ENCODE data around the gene CTCF.

CTCF gene

GRCh38 chr16:67667453-67667816, 105.1 kb downstream of the CTCF start:
- Histone ChIP-seq H3K36me3 (peaks cover 24% of the 10 kb centered on the region), H3K27ac (peak overlapping the region; percentile 88), H3K9me3 (ENCODE audit: severe bottlenecking) (no peaks in the 10 kb centered on the region), H3K27me3 (ENCODE audit: insufficient read depth, low read depth, severe bottlenecking) (no peaks in the 10 kb centered on the region), H3K4me3 (ENCODE audit: low read depth, low read length) (peak overlapping the region; percentile 55)
- no peak for TF ChIP-seq CTCF (IDR thresholded peaks at IDR 0.05; ENCODE audit: low read depth, low read length)
- no peak for DNase-seq

DNA sequence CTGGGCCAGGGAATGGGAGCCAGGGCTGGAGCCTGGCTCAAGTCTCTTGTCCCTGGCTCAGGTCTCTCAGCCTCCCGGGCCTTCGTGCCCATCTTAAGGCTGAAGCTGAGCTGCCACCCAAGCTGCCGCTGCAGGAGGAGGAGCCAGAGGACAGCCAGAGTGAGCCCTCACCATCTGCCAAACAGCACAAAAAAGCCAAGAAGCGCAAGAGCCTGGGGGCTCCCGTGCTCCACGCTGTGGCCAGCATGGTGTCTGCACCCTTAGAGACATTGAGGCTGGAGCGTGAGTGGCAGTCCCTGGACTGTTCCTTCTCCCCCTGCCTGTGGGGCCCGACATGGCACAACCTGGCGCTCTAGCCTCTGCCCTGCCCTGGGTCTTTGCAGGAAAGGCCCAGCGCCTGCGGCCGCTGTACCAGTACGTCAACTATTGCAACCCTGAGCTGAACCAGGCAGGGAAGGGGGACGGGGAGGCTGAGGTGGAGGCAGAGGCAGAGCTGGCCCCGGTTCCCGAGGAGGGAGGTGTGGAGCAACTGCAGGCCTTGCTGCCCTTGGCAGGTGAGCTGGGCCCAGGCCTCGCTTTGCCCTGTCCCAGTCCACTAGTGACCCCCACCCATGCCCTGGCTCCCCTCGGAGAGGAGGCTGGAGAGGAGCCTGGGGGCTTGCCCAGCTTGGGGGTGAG, 105.6 kb downstream of the CTCF start:
- H3K36me3 ChIP-seq: peaks cover 19% of the 10 kb centered on the region
- no peaks in the 10 kb centered on the region for H3K27me3 ChIP-seq (ENCODE audit: insufficient read depth, low read depth, severe bottlenecking)
- H3K9me3 ChIP-seq (ENCODE audit: severe bottlenecking): no peaks in the 10 kb centered on the region
- peak overlapping the region; percentile 55 for H3K4me3 ChIP-seq (ENCODE audit: low read depth, low read length)
- TF ChIP-seq CTCF (IDR thresholded peaks at IDR 0.05; ENCODE audit: low read depth, low read length): peak; percentile 98
- peak overlapping the region; percentile 88 for H3K27ac ChIP-seq
- DNase-seq: peak; percentile 96

DNA sequence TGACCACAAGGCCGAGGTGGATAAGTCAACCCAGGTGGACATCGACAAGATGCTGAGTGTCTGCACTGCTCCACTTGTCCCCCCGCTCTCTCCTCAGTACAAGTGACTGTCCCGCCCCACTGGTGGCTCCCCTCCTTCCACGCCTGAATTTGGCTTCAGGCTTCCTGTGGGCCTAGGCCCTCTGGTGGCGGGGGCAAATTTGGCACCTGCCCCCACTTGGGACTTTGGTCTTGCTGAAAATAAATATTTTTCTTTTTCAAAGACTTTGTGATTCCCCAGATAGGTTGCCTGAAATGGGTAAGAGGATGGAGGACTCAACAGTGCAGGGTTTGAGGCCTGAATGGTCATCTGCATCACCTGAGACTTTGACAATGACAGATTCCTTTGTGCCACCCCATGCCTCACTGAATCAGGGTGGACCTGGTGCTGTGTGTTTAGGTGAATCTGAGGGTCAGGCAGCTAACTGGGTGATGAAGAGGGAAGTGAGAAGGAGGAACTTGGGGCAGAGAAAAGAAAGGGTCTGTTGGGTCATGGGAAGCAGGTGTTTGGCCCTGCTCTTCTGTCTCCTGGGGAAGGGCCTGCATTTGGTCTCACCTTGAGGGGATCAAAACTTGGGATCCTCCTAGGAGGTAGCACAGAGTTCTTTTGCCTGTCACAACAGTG, 106.3 kb downstream of the CTCF start:
- peak overlapping the region; percentile 25 for H3K27ac ChIP-seq
- no peaks in the 10 kb centered on the region for H3K9me3 ChIP-seq (ENCODE audit: severe bottlenecking)
- DNase-seq: no peak
- no peak overlapping the region for H3K4me3 ChIP-seq (ENCODE audit: low read depth, low read length)
- TF ChIP-seq CTCF (IDR thresholded peaks at IDR 0.05; ENCODE audit: low read depth, low read length): 0 out of 2 replicates have a peak, but pooled peaks have one; percentile 9
- H3K27me3 ChIP-seq (ENCODE audit: insufficient read depth, low read depth, severe bottlenecking): no peaks in the 10 kb centered on the region
- peaks cover 12% of the 10 kb centered on the region for H3K36me3 ChIP-seq

DNA sequence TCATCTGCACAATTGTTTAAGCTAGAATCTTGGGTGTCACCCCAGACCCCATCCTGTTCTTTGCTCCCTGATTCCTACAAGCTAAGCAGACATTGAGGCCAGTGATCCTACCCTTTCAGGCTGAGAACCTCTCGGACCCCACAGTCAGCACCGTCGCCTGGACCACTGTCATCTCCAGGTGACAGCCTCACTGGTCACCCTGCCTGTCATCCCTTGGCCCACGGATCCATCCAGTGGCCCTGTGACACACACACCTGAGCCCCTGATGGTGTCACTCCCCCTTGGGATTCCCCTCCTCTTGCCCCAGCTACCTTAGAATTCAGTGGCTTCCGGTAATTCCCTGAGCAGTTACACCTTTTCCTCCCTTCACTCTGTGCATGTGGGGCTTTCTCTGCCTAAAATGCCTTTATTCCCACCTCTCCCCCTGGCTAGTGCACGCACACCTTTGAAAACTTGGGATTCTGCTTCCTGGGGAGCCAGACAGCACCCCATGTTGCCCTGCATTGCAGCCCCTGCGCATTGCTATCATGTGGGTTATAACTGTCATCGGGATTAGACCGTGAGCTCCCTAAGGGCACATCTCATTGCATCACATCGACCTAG, 107.3 kb downstream of the CTCF start:
- no peak for TF ChIP-seq CTCF (IDR thresholded peaks at IDR 0.05; ENCODE audit: low read depth, low read length)
- H3K27ac ChIP-seq: no peak overlapping the region
- DNase-seq: no peak

DNA sequence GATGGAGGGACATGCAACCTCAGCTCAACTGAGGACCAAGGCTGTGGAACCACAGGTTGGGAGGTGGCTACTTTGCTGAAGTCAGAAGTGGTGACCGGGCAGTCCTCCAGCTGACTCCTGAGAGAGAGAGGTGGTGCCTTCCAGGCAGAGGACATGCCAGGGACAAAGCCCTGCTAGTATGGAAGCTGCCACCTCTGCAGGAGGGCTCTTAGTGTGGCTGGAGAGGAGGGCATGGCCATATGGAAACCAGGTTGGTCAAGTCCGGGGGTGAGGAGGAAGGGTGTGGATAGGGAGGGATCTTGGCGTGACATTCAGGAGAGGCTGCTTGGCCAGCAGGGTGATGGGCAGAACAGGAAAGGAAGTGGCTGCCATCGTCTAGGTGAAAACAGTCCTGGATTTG, 110.0 kb downstream of the CTCF start:
- no peak overlapping the region for H3K4me3 ChIP-seq (ENCODE audit: low read depth, low read length)
- no peak for TF ChIP-seq CTCF (IDR thresholded peaks at IDR 0.05; ENCODE audit: low read depth, low read length)
- peaks cover 1% of the 10 kb centered on the region for H3K36me3 ChIP-seq
- no peaks in the 10 kb centered on the region for H3K27me3 ChIP-seq (ENCODE audit: insufficient read depth, low read depth, severe bottlenecking)
- no peaks in the 10 kb centered on the region for H3K9me3 ChIP-seq (ENCODE audit: severe bottlenecking)
- no peak for DNase-seq
- no peak overlapping the region for H3K27ac ChIP-seq

More for the DNA sequence above, 107.3 kb downstream of the CTCF start:
- Histone ChIP-seq H3K4me3 (ENCODE audit: low read depth, low read length) (no peak overlapping the region), H3K9me3 (ENCODE audit: severe bottlenecking) (no peaks in the 10 kb centered on the region), H3K27me3 (ENCODE audit: insufficient read depth, low read depth, severe bottlenecking) (no peaks in the 10 kb centered on the region), H3K36me3 (peaks cover 2% of the 10 kb centered on the region)
